ENCODE measurements around the gene SYT6. TPM values are rescaled to one million over a fixed set of nuclear protein-coding genes. Genes with fewer than 3 reads are reported as not detected.

SYT6 gene
- total RNA-seq, 4 donors from 2014 or later, result 2.0 TPM; not detected in 3

DNA sequence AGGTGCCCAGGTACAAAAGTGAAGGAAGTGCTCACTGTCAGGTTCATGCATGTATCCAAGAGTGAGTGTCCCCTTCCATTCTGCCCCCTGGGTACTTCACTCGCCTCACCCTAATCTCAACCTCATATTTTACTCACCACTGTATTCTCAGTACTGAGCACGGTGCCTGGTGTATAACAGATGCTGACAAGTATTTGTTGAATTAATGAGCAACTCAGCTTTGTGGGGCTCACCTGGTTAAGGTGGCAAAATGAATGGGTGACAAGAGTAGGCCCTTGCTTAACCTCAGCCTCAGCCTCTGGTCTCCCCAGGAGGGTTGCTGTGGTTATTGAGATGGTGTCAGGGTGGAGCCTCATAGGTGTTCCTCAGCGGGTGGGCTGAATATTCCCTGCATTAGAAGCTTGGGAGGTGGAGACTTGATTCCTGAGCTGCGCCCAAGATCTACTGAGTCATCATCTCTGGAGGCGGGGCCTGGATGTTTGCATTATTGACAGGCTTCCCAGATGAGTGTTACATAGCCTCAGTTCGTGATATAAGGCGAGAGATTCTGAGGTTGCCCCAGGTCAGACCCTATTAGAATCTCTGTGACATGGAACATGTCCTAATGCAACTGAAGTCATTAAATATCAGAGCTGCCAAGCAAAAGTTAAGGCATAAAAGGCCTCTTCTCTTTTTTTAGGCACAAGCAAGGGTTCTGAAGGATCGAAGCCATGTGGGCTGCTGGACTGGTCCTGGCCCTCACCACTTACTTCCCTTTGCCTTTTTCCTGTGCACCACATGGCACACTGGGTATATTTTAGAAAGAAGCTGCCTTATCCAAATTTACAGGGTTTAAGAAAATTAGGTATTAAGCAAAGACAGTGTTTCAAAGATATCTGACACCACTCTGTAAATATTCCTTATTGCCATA, 39.2 kb downstream of the SYT6 start:
- Histone ChIP-seq H3K27me3 (no peaks in the 10 kb centered on the region), H3K4me1 (no peaks in the 10 kb centered on the region), H3K4me3 (no peak overlapping the region), H3K9me3 (no peaks in the 10 kb centered on the region), H3K27ac (no peak overlapping the region), H3K36me3 (no peaks in the 10 kb centered on the region)
- TF ChIP-seq POLR2AphosphoS5 (IDR thresholded peaks at IDR 0.05), result no peak
- TF ChIP-seq, protein P1, sequence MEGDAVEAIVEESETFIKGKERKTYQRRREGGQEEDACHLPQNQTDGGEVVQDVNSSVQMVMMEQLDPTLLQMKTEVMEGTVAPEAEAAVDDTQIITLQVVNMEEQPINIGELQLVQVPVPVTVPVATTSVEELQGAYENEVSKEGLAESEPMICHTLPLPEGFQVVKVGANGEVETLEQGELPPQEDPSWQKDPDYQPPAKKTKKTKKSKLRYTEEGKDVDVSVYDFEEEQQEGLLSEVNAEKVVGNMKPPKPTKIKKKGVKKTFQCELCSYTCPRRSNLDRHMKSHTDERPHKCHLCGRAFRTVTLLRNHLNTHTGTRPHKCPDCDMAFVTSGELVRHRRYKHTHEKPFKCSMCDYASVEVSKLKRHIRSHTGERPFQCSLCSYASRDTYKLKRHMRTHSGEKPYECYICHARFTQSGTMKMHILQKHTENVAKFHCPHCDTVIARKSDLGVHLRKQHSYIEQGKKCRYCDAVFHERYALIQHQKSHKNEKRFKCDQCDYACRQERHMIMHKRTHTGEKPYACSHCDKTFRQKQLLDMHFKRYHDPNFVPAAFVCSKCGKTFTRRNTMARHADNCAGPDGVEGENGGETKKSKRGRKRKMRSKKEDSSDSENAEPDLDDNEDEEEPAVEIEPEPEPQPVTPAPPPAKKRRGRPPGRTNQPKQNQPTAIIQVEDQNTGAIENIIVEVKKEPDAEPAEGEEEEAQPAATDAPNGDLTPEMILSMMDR (IDR thresholded peaks at IDR 0.05), result no peak
- no peak for TF ChIP-seq EP300 (IDR thresholded peaks at IDR 0.05)
- no peak for TF ChIP-seq POLR2A (IDR thresholded peaks at IDR 0.05)
- no peak for ATAC-seq
- 82 to 91% methylated on average over 3 to 5 of the region's 8 CpGs for WGBS, 2 donors (ENCODE audit: low coverage in 1 of 2)

DNA sequence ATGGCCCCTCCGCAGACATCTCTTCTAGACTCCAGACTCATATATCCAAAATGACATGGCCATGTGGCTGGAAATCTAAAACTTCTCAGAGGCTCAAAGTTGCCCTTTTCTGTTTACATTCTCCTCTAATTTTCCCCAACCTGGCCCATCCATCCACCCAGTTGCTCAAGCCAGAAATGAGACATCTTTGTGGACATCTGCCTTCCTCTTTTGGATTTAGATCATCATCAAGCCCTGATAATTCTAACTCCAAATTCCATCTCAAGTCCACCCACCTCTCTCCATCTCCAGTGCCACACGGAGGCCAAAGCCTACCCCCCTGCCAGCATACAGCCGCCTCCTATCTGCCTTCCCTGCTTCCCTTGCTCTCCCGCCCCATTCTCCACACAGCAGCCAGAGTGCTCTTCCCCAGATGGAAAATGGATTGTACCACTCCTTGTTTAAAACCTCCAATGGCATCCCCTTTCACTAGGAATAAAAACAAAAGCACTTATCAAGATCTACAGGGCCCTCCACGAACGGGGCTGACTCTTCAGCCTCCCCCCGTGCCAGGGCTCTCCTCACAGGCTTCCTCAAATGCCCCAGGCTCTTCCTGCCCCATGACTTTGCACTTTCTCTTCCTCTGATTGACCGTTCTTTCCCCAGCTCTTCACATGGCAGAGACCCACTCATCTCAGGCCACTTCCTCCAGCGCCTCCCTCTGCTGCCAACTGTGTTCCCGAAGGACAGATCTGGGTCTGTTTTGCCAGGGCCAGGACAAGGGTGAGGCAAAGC, 40.1 kb downstream of the SYT6 start:
- TF ChIP-seq, protein P1 (IDR thresholded peaks at IDR 0.05), result no peak
- TF ChIP-seq POLR2AphosphoS5 (IDR thresholded peaks at IDR 0.05) (no peak), EP300 (IDR thresholded peaks at IDR 0.05) (no peak), POLR2A (IDR thresholded peaks at IDR 0.05) (no peak)
- Histone ChIP-seq H3K4me1 (no peaks in the 10 kb centered on the region), H3K36me3 (no peaks in the 10 kb centered on the region), H3K4me3 (no peak overlapping the region), H3K9me3 (no peaks in the 10 kb centered on the region), H3K27me3 (no peaks in the 10 kb centered on the region), H3K27ac (no peak overlapping the region)
- 57 to 75% methylated on average over 7 to 10 of the region's 10 CpGs for WGBS, 2 donors (ENCODE audit: low coverage in 1 of 2)
- ATAC-seq, result peak; percentile 47

DNA sequence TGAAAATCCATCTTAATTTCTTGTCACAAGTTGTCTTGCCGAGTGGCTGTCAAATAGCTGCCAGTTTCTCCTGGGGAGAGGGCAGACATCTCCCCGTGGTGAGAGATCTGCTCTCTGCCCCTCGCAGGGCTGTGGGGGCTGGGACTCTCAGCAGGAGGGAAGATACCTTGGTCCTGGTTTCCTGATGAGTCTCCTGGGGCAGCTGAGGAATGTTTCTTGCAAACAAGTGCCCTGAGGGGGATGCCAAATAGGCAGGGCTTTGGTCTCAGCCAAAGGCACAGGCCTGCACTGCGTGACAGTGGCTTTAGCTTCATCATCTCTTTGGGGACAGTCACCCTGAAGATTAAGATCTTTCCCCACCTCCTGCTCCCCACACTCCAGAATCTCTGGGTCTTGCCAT, 40.9 kb downstream of the SYT6 start:
- no peak overlapping the region for H3K27ac ChIP-seq
- no peaks in the 10 kb centered on the region for H3K27me3 ChIP-seq
- no peak for ATAC-seq
- H3K4me3 ChIP-seq, result no peak overlapping the region
- no peaks in the 10 kb centered on the region for H3K4me1 ChIP-seq
- H3K9me3 ChIP-seq, result no peaks in the 10 kb centered on the region
- 78% methylated on average over 4 of the region's 4 CpGs; no CpG with 5 or more reads in 1 of the 2 donors for WGBS, 2 donors (ENCODE audit: low coverage in 1 of 2)
- no peaks in the 10 kb centered on the region for H3K36me3 ChIP-seq
- no peak for TF ChIP-seq EP300 (IDR thresholded peaks at IDR 0.05)
- TF ChIP-seq, protein P1 (IDR thresholded peaks at IDR 0.05), result no peak
- no peak for TF ChIP-seq POLR2A (IDR thresholded peaks at IDR 0.05)
- no peak for TF ChIP-seq POLR2AphosphoS5 (IDR thresholded peaks at IDR 0.05)

DNA sequence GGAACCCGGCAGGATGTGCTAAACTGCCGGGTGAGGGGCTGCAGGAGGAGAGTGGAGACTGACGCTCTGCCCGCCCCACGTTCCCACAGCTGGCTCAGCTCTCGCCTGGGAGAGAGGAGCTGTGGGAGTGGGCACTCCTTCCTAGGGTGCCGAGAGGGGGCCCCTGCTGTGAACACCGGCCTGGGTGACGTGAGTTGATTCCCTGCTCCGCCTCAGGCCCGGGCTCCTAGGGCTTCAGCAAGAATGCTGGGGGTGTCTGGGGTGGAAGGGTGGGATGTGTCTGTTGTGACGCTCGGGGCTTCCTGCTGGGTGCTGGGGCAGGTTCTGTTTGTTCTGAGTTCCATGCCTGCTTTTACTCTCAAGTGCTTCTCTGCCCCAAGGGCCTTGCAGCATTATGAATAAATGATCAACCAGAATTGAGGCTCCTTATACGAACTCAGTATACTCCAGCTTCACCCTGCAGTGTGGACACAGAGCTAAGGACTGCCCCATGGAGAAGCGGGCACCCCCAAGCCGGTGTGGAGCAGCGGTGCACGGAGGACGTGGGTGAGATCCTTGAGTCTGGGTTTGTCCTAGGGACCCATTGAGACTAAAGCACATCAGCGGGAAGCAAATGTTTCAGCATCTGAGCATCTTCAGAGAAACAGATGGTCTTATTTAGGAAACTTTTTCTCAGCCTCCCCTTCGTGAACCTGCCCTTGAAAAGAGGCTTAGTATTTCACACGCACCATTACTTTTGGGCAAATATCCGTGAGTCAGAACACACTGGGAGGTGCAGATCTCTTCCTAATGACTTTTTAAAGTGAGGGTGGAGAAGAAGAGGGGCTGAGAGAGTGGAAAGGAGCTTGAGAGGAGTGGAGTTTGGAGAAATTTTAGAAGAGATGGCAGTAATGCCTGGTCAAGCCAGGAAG, 41.7 kb downstream of the SYT6 start:
- WGBS, 2 donors (ENCODE audit: low coverage in 1 of 2), result 68 to 71% methylated on average over 3 to 10 of the region's 23 CpGs
- H3K9me3 ChIP-seq, result no peaks in the 10 kb centered on the region
- H3K4me1 ChIP-seq, result no peaks in the 10 kb centered on the region
- TF ChIP-seq, protein P1 (IDR thresholded peaks at IDR 0.05), result no peak
- TF ChIP-seq POLR2A (IDR thresholded peaks at IDR 0.05) (no peak), EP300 (IDR thresholded peaks at IDR 0.05) (no peak), POLR2AphosphoS5 (IDR thresholded peaks at IDR 0.05) (no peak)
- no peaks in the 10 kb centered on the region for H3K36me3 ChIP-seq
- no peaks in the 10 kb centered on the region for H3K27me3 ChIP-seq
- no peak for ATAC-seq
- H3K27ac ChIP-seq, result no peak overlapping the region
- H3K4me3 ChIP-seq, result no peak overlapping the region

Measured in gastroesophageal sphincter (tissue), 4 donors.